8988T (cell line): ENCODE data around the gene TP63.
"Not testable (repeated sequence)": the region's sequence is repeated elsewhere in the genome, so short reads cannot be mapped to it uniquely, and the experiment has no call there.

Source experiments
- DNase-seq: peaks from one replicate; pipeline ENCODE4 v3.0.0; 2011

The TP63 gene

DNA sequence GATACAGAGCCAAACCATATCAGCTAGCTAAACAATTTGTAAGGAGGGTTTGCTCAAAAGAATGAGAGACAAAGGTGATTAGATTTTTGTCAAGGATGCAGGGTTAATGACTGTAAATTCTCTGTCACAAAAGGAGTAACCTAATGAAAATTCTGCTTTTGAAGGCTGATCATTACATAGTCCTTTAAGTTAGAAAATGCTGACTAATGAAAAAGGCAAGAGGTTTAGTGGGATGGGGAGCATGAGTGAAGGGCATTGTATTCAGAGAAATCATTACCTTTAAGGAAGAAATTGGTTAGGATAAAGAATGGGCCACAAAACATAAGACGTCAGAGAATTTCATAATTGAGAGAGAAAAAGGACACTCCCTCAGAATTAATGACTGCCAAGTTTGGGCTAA, 97.7 kb downstream of the TP63 start:
- no peak for DNase-seq

DNA sequence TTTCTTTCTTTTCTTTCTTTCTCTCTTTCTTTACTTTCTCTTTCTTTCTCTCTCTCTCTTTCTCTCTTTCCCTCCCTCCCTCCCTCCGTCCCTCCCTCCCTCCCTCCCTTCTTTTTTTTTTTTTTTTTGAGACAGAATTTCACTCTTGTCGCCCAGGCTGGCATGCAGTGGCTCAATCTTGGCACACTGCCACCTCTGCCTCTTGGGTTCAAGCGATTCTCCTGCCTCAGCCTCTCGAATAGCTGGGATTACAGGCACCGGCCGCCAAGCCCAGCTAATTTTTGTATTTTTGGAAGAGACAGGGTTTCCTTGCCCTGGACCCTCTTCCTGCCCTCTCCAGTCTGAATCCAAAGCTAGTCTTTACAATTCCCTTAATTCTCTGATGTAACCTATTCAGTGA, 102.9 kb downstream of the TP63 start:
- DNase-seq, result no peak

DNA sequence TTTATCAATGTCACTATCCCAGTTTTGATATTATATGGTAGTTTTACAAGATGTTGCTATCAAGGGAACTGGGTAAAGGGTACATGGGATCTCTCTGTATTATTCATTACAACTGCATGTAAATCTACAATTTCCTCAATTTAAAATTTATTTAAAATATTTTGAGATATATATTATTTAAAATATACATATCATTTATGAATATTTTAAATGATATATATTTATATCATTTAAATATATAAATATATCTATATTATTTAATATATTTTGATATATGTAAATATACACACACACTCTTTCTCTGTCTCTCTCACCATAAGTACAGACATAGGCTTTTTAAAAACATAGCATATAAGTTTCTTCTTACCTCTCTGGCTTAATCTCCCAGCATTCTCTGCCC, 104.7 kb downstream of the TP63 start:
- no peak for DNase-seq

DNA sequence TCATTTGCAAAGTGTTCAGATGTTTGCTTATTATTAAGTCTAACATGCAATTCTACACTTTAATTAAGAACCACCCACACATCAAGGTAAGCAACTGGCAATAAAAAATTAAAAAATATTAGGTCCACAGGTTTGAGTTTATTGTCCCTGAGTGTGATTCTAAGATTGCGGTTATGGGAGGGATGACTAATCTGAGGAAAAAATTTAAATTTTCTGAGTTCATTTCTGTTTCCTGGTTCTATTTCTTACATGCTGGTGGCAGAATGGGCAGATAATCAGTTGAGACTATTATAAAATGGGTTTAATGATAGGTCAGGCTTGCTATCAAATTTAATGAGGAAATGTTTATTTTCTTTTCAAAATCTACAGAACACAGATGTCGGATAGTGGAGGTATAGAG, 105.9 kb downstream of the TP63 start:
- DNase-seq, result no peak

DNA sequence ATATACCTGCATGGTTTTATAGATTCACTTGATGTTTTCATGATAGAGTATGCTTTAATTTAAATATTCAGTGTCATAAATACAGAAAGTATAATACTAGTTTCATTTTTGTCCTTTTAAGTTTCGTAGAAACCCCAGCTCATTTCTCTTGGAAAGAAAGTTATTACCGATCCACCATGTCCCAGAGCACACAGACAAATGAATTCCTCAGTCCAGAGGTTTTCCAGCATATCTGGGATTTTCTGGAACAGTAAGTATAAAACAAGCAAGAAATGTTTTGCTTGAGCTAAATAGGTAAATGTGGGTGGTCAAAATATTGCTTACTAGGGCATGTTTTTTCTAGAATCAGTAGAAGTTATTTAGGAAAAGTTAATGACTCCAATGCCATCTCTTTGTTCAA, 106.4 kb downstream of the TP63 start:
- DNase-seq, result no peak

DNA sequence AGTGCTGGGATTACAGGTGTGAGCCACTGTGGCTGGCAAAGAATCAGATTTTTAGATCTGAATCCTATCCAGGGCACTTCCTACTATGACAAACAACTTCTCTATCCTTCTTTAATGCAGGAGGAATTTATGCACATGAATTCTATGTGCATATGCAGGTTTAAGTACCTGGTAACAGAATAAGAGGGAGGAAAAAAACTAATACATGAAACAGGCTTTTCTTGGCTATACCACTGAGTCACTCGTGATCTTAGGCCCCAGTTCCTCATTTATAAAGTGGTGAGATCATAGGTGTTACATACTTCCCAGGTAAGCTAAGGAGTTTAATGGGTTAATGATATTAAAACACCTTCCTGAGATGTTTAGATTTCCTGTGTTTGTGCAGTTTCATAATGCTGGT, 108.2 kb downstream of the TP63 start:
- no peak for DNase-seq

DNA sequence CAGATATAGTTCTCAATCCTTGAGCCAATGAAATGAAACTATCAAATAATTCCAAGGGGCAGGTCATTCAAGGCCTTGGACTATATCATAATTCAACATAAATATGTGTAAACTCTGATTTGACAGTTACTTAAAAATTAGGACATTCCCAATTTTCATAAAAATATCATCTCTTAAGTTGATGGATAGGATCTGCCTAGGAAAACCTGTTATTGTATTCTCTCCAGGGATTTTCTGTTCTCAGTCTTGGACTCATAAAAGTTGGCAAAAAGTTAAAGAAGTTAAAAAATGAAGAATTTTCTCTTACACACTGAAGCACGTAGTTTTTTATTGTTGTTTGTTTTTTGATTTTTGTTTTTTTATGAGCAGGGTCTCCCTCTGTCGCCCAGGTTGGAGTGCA, 109.0 kb downstream of the TP63 start:
- no peak for DNase-seq

DNA sequence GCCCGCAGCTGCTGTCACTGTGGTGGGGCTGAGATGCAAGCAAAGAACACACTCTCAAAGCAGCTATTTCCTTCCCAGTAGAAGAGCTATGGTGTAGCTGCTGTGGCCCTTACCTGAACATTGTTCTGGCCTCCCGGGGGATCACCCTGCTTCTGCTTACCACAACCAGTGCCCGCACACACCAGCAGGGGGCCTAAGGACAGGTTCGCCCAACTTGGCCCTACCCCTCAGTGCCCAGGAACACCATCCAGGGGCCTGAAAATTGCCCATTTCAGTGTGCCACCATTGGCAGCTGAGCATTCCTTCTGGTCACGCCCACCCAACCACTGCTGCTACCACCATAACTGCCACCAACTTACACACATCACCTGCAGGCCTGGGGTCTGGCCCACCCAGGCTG, 113.0 kb downstream of the TP63 start:
- no peak for DNase-seq

DNA sequence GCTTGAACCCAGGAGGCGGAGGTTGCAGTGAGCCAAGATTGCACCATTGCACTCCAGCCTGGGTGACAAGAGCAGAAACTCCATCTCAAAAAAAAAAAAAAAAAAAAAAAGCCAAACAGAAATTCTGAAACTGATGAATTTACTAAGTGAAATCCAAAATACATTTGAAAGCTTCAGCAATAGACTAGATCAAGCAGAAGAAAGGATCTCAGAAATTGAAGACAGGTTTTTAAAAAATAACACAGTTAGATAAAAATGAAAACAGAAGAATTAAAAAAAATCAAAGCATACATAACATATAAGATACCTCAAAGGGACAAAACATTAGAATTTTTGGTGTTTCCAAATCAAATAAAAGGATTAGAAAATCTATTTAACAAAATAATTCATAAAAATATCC, 114.4 kb downstream of the TP63 start:
- DNase-seq, result no peak

DNA sequence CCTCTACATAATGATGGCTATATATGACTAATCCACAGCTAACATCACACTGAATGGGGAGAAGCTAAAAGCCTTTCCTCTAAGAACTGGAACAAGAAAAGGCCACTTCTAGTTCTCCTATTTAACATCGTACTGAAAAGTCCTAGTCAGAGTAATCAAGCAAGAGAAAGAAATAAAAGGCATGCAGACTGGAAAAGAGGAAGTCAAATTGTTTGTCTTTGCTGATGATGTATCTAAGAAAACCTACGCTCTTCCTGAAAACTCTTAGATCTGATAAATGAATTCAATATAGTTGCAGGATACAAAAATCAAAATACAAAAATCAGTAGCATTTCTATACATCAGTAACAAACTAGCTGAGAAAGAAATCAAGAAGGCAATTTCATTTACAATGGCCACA, 116.9 kb downstream of the TP63 start:
- no peak for DNase-seq

DNA sequence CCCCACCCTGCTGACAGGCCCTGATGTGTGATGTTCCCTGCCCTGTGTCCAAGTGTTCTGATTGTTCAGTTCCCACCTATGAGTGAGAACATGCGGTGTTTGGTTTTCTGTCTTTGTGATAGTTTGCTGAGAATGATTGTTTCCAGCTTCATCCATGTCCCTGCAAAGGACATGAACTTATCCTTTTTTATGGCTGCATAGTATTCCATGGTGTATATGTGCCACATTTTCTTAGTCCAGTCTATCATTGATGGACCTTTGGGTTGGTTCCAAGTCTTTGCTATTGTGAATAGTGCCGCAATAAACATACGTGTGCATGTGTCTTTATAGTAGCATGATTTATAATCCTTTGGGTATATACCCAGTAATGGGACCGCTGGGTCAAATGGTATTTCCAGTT, 119.8 kb downstream of the TP63 start:
- DNase-seq, result not testable (repeated sequence)

DNA sequence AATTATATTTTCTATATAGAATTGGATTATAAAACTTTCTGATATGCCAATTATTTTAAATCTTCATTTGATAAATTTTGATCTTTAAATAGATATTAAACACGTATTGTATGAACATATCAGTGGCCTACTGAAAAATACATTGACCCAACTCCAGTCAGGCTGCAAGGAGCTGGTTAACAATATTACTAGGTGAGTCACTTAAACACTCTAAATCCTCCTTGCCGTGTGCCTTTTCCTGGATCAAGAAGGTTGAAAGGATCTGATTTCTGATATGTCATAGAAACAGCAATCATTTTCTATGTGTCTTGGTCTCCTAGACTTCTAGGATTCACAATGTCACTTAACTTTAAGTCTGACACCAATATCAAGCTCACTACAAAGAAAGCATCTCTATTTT, 123.2 kb downstream of the TP63 start:
- DNase-seq, result no peak

DNA sequence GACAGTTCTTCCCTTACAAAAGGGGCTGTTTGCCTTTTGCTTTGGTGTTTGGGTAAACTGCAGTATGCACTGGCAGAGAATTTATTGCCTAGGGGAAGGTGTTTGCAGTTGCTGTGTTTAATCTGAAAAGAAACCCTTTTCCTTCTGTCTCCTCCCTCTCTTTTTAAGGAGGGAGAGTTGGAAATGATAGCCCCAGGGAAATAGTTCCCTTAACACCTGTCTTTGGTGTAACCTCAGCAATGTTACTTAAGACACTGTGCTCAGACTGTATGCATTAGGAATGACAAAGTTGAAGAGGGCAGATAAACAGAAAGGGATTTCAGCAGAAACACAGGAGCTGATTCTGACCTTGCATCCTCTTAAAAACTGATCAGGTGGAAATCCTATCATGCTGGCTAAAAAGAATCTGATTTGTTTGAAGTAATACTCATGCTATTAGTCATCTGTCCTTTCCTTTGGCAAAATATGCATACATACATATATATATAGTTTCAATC, 125.4 kb downstream of the TP63 start:
- no peak for DNase-seq

DNA sequence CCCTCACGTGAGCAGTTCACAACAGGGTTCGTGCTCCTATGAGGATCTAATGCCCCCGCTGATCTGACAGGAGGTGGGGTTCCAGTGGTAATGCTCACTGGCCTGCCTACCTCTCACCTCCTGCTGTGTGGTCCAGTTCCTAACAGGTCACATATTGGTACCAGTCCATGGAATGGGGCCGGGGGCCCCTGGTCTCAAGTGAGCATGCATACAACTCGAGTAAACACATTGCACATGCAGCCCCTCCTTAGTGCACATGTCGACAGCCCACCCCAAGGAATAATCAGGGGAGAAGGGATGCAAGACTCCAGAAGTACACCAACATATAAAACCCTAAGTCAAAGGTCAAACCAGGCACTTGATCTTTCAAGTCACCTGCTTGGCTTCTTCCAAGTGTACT, 127.0 kb downstream of the TP63 start:
- DNase-seq, result no peak

DNA sequence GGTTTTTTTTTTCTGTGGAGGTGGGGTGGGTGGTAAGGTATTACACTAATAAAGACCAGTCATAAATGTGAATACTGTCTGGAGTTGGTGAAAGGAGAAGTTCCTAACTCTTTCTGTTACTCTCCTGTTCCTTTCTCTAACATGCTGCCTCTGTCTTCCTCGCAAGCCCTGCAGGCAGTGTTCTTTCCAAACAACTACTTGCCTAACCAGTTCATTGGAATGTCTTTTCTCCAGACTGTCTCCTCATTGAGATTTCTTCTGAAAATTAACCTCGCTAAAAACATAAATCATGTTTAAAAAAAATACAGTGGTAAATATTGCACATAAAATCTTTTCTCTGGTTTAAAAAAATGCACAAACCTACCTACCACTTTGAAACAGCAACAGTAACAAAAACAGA, 135.2 kb downstream of the TP63 start:
- DNase-seq, result no peak

DNA sequence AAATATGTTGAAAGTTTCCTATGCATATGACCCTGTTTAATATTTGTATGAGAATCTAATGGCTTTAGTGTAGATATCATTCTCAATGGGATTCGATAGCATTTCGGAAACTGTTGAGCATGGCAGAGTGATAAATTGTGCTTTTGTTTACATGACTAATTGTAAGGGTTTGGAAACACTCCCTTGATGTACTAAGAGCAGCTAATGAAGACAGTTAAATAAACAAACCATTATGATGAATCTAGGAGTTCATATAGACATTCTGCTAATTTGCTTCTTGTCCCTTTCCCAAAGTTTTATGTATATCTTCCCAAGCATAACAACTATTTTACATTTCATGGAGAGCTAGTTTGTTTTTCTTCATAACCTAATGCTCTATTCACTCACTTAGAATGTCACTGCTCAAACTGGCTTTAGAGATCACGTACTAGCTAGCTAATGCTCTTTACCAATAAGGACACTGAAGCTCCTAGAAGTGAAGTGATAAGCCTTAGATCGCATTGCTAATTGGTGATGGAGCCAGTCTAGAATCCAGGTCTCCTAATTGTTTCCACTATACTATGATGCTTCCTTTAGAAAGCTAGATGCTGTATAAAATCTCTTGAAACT, 140.8 kb downstream of the TP63 start:
- DNase-seq, result no peak

DNA sequence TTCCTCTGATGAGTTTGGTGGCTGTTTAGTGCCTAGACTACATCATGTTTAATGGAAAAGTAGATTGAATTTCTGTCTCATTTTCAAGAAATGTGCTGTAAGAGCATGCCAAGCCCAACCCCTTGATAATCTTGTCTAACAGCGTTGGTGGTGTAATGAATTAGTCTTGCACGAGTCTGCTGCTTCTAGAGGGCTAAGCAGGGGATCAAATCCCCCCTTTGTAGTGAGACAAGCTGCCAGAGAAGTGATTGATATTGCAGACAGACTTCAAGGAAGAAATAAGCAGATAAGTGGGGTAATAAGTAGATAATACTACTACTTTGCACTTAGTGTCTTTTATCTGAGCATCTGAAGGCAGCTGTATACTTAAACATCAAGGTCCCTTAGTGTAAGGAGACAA, 141.4 kb downstream of the TP63 start:
- no peak for DNase-seq

DNA sequence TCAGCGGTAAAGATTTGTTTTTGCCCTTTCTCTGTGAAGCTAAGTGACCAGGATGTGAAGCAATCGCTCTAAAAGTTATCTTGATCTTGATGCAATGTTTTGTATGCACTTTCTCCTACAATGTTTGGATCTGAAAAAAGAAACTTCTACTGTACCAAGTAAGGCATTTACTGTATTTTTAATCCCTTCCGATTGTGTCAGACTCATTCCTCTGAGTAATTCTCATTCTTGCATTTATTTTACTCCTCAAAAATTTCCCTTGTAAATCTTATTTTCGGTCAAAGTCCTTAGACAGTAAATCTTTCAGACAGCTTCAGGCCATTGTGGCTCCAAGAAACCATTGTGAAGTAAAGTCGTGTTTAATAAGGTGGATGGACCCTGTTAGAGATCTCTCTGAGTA, 141.9 kb downstream of the TP63 start:
- DNase-seq, result no peak

DNA sequence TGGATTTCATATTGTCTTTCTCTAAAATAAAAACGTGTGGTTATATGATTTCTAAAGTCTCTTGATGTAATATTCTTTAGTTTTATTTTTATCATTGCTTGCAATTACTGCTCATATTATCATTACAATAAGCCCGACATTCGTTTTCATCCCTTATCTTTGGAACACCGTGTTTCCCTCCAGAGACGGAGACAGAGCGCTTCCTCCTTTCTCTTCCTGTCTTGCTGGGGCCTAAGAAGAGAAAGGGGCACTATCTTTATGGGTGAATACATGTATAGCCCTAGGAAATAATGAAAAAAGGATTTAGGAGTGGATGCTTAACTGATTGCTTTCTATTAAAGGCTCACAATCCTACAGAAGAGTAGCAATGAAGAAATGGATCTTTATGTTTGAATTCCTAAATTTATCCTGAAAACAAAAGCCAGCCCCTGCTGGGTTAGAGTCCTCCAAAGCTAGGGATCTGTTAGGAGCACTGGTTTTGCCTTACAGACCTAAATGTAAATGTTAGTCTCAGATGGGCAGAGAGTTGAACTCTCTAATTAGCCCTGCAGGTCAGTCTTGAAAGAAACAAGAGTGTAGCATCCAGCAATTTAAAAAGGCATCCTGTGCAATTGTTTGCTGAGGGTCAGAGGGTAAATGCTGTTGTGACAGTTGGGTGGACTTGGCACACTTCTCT, 145.1 kb downstream of the TP63 start:
- DNase-seq, result no peak

DNA sequence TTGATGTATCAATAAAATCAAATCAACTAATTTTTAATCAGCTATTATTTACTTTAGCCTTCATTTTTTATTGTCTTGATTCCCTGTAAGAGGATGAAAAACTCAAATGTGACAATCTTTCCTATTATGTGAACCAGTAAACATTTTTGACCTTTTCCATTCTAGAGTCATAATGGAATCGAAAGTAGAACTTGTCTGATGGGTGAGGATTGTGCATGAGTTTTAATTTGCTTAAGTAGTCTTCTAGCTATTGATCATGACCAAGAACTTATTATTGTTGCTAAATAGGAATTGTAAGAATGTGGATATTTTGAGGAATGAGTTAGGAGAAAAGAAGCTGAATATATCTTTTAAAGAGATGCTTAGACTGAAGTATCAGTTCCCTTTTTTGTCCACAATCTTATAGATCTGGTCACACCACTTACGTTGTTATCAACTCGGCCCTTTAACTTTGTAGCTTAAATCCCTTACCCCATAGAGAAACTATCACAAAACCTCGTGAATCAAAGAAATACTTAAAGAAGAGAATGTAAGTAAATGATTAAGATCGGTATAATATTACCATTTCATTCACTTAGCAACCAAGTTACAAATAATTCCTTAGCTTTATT, 147.3 kb downstream of the TP63 start:
- no peak for DNase-seq

DNA sequence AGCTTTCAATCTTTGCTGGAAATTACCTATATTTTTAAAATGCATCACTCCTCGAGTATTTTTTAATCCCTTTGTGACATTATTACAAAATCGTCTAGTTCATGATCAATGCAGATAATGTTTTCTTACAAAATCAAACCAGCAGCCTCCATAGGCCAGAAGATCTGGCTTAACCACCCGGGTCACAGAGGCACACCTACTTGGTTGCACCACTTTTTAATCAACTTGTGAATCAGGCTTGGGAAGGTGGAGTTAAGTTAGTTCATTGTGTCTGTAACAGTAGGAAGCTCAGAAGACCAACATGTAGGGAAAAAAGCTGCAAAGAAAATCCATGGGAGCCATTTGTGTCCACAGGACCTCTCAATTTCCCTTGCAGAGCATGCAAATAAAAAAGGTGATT, 148.0 kb downstream of the TP63 start:
- DNase-seq, result no peak

DNA sequence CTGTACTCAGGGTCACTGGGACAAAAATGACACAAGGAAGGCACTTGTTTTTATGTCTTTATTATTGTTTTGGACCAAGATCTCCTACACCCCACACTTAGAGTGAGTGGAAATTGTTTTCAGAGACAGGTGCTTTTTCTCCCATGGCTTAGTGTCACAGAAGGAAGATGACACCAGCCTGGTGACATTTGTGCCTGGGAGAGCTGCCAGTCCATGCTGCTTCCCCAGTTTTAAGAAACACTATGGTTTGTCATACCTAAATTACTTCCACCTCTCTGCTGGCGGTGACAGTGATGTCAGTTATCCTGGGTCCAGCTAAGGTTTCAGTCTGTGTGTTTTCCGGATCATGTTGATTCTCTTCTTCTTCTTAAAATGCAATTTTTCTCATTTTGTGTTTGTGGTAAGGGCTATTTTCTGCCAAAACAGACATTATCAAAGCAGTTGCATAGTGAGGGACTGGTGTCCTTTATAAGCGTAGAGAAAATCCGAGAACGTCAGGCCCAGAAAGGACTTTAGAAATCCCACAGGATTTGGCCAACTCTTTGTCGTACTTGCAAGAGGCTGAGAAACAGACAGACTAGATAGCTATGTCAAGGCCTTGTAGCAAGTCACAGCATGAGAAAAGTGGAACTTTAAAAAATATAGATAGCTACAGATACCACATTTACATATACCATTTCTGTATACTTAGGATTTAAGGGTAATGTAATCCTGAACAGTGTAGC, 149.5 kb downstream of the TP63 start:
- DNase-seq, result no peak

DNA sequence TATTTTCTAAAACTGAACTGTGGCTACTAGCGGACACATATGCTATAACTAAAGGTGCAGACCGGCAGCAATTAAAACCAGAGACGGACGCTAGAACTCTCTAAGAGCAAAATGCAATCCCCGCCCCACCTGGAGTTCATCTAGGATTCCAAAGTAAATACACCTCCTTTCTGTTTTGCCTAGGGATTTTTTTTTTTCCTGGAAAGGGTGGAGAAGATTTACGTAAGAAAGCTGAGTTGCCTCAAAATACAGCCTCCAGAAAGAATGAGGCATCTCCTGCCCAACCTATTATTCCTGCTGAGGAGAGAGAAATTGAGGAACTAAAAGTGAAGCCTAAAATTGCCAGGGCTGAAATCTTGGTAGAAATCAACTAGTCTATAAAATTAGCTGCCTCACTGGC, 150.2 kb downstream of the TP63 start:
- no peak for DNase-seq

DNA sequence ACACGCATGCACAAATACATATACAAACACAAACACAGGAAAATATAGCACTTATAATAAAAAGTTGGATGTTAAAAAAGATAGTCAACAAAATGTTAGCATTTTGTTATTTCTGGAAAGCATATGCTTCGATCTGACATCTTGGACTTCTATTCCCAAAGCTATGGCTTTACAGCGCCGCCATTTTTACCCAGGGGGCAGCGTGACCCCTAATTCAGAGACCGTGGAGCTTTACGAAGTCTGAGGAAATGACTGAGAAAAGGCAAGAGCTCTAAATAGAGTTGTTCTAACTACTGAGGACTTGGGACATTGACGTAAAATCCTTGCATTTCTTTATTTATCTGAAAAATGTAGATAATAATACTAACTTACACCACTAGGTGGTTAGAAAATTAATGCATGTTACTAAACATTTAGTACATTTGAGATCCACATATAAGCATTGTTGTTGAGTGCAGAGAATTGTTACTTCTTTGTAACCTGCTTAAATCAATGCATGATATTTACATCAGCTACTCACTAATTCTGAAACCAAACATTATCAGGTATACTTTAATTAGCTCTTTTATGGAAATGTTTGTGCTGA, 155.4 kb downstream of the TP63 start:
- DNase-seq, result no peak
